Breast epithelium (tissue), 3 donors: Measurements from ENCODE around the gene COL4A2.

Experiments used
- CTCF ChIP-seq, 3 donors: fragments of 450-650 bp; IDR thresholded peaks; one replicate each; pipeline ENCODE4 v1.5.1; 2016 to 2017; ENCODE audit warnings: antibody characterized with exemption in 3 of 3, mild to moderate bottlenecking in 3 of 3, moderate library complexity in 3 of 3
- POLR2A ChIP-seq: fragments of 450-650 bp; IDR thresholded peaks from one replicate; pipeline ENCODE4 v1.6.1; 2016; ENCODE audit warnings: antibody characterized with exemption, mild to moderate bottlenecking, moderate library complexity
- POLR2AphosphoS5 ChIP-seq, 3 donors: sonication (generic); formaldehyde crosslinking; IDR thresholded peaks; one replicate each; pipeline ENCODE4 v1.6.1; 2017; ENCODE audit warnings: antibody characterized with exemption in 3 of 3

- TF ChIP-seq CTCF (IDR thresholded peaks at IDR 0.05), result no peak
- no peak for TF ChIP-seq POLR2A
- TF ChIP-seq POLR2AphosphoS5 (IDR thresholded peaks at IDR 0.05), result no peak
Measured at GRCh38 chr13:110360598-110360997, 53.5 kb downstream of the COL4A2 start.
